AG08396 (cell line): Measurements from ENCODE around the gene DISP2.

ENCODE experiments used
- DNase-seq: peaks from one replicate; pipeline ENCODE4 v3.0.0; 2012; ENCODE audit warnings: low spot score, mixed read lengths

Gene DISP2

DNA sequence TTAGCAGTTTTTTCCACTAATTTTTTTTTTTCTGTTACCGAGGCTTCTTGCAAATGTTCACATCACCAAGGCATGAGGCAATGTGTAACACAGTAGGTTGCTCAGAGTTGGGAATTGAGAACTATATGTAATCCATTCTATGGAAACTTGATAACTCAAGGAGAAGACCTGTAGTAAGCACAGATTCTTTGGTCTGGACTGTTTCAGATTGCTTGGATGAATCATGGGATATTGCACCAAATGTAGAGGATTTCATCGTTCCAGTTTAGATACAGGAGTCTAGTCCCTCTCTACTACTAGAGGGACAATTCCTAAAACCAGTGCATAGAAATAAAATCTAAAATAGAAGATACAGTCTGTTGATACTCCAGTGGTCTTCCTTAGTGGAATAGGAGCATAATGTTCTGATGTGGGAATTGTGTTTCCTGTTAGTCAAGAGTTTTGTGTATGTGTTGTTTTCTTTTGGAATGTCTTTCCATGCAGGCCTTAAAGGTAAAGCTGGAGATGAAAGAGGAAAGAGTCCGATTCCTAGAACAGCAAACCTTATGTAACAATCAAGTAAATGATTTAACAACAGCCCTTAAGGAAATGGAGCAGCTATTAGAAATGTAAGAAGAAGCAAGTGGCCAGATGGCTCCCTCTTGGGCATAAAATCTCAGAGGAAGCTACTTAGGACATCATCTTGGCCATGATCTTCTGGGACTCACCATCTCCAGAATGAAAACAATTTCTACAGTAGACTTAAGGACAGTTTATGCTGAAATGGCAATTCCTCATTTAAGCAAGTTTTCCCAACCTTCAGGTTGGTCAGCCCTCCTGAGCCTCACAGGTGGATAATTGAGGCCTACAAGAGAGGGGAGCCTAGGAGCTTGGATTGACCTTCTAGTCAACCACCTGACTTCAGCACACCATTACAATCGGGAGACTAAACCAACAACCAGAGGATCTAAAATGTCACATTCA, 35.2 kb downstream of the DISP2 start:
- no peak for DNase-seq

DNA sequence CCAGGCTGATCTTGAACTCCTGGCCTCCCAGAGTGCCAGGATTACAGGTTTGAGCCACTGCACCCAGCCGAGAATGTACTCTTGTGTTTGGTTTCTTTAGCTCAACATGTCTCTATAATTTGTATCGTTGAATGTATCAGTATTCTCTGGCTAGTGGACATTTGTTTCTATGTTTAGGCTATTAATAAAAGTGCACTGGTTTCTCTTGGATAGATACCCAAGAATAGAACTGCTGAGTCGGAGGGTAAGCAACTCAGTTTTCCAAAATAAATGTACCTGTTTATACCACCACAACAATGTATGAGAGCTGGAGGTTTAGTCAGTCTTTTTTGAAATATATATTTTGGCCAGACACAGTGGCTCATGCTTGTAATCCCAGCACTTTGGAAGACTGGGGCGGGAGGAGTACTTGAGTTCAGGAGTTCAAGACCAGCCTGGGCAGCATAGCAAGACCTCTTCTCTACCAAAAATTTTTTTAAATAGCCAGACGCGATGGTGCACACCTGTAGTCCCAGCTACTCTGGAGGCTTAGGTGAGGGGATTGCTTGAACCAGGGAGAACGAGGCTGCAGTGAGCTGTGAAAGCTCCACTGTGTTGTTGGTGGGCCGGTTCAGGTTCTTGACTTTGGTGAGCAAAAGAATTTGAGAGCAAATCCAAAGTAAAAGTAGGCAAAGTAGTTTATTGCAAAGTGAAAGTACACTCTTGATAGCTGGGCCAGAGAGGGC, 39.8 kb downstream of the DISP2 start:
- DNase-seq: no peak

DNA sequence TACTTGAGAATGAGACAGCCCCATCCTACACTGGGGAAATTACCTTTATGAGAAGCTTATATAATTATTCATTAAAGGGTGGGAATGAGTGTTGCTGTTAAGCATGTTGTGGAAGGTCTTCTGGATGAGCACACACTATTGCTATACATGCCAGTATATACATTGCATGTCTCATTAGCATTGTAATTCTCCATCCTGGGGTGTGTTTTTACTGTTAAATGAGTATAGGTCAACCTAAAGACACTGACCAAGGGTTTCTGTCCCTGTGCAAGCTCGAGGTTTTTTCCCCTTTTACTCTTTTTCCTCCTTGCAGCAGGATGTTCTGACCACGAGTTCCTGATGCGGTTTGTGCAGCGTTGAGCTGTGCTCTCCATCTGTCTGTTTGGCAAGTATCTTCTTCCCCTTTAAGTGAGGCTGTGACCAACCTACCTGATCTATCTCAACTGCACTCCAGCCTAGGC, 40.4 kb downstream of the DISP2 start:
- DNase-seq: no peak

DNA sequence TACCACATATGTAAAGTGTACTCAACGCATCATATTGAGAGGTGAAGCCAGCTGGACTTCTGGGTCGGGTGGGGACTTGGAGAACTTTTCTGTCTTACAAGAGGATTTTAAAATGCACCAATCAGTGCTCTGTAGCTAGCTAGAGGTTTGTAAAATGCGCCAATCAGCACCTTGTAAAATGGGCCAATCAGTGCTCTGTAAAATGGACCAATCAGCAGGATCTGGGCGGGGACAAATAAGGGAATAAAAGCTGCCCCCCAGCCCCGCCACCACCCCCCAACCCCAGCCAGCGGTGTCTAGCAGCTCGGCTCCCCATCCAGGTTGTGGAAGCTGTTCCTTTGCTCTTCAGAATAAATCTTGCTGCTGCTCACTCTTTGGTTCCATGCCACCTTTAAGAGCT, 41.4 kb downstream of the DISP2 start:
- no peak for DNase-seq

DNA sequence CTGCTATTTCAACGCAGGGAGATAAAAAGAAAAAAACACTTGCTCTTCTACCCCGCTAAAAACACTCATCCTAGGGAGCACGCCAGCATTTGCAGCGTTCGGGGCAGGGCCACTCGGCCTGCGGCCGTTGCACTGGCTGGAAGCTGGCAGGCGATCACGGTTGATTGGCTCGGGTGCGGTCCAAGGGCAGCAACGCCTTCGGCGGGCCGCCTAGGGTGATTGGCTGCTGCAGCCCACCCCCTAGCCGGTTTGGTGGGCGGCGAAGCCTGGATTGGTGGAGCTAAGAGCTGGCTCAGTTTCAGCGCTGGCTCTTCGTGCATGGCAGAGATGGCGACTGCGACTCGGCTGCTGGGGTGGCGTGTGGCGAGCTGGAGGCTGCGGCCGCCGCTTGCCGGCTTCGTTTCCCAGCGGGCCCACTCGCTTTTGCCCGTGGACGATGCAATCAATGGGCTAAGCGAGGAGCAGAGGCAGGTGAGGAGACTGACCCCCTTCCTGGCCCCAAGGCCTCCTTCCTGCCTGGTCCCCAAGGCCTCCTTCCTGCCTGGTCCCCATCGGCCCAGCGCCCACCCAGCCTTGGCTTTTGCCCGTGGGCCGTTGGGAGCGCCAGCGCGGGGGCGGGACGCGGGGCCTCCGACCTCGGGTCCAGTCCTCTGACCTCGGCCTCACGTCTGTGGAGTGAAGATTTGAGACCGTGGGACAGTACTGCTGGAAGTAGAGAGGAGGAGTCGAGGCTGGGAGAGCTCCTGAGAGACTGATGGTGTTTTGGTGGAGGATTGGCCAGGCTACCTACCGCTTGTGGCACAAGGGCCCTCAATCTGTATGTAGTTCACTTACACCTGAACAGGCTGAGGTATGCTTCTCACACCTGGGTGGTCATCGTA, 47.7 kb downstream of the DISP2 start, which contains the start of gene IVD:
Gene IVD (plus strand): TSS at position 295 of the 881 bp plus-strand sequence. CDS start 33 bp downstream, at position 328.
- DNase-seq: peak; percentile 100

DNA sequence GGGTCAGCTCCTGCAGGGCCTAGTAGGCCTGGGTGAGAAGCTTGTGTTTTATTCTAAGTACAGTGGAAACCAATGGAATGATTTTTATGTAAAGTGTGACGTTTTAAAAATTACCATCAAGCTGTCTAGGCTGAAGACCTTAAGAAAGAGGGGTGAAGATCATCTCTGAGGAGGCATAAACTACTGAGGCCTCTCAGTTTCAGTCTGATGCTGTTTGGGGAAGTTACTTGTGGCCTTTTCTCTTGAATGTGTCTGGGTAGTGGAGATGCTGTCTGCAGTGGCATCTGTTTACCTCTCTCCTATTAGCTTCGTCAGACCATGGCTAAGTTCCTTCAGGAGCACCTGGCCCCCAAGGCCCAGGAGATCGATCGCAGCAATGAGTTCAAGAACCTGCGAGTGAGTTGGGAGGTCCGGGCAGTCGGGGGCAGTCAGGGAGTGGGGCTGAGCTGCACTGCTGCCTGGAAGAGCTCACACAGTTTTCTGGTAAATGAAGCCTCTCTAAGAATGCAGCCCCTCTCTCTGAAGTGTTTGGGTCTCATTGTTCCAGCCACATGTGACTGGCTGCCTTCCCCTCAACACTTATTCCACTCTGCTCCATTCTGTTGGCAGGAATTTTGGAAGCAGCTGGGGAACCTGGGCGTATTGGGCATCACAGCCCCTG, 49.4 kb downstream of the DISP2 start:
- DNase-seq: no peak

DNA sequence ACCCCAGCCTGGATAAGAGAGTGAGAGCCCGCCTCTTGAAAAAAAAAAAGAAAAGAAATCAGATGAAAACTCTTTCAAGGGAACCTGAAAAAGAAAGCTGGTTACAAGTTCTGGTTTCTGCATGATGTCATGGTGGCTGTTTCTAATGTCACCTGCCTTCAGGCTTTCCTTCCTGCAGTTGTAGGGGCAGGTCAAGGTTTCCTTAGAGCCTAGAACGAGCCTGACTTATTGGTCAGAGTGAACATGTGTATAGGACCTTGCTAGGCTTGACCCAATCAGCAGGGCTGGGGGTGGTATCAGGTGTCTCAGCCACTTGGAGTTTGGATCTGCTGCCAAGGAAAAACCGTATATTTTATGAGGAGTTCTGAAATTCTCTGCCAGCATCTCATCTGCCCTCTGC, 51.3 kb downstream of the DISP2 start:
- DNase-seq: no peak

DNA sequence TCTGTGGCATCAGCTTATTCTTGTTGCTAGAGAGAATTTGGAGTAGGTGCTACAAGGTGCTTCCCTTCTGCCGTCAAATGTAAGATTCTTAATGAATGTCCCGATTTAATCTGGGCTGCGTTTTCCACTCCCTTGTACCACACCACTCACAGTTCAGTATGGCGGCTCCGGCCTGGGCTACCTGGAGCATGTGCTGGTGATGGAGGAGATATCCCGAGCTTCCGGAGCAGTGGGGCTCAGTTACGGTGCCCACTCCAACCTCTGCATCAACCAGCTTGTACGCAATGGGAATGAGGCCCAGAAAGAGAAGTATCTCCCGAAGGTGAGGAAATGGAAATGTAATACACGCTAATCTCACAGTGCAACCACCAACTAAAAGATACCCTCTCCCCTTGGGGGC, 52.5 kb downstream of the DISP2 start:
- no peak for DNase-seq

DNA sequence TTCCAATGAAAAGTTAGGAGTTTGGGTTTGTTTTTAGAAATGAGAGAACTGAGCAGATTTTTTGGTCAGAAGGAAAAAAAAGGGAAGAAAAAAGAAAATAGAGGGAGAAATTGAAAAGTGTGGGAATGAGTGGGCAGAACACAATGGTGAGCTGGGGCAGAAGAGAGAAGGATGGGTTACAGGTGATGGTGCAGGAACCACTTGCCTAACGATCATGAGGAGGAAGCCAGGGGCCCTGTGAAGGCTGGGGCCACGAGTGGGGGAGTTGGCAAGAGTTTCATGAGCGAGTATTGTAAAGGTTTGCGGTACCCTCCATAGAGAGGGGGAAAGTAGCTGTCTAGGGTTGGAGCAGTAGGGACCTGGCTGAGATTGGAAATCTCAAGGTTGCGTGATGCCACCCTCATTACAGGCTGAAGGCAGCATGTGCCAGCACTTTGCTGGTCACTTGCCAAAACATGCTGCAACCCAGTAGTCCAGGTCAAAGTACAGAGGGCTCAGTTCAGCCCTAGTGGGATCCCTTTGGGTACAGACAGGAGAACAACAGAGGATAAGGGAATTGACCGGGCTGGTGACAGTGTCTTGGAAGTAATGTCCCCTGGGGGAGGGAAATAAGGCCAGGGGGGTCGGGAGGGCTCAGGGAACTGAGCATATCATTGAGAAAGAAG, 54.2 kb downstream of the DISP2 start:
- DNase-seq: no peak

DNA sequence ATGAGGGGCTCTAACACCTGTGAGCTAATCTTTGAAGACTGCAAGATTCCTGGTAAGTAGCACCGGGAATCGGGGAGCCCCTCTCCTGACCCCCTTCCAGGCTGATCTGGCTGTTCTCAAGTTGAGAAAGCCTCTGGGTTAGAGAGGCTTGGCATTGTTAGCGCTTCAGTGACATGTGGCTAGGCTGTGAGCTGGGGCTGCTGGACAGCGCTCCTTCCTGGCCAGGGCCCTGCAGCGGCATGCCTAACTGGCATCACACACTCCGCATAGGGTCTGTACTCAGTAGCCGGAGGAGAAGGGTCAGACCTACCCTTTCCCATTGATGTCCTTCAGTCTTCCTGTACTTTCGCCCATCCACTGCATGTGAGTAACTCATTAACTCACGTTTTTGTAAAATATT, 55.0 kb downstream of the DISP2 start:
- DNase-seq: no peak

DNA sequence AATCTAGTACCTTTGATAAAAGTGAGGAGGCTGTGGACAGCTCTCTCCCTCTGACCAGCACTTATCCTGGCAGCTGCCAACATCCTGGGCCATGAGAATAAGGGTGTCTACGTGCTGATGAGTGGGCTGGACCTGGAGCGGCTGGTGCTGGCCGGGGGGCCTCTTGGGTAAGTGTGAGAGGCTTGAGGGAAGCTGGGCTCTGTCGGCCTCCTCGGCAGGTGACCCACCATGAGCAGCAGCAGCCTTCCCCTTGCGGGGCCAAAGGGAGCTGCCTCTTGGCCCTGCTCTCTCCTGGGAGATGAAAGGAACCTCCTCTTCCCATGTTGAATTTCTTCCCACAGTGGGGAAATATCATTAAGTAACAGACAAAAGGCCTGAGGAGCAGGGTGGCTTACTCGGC, 56.8 kb downstream of the DISP2 start:
- DNase-seq: no peak

DNA sequence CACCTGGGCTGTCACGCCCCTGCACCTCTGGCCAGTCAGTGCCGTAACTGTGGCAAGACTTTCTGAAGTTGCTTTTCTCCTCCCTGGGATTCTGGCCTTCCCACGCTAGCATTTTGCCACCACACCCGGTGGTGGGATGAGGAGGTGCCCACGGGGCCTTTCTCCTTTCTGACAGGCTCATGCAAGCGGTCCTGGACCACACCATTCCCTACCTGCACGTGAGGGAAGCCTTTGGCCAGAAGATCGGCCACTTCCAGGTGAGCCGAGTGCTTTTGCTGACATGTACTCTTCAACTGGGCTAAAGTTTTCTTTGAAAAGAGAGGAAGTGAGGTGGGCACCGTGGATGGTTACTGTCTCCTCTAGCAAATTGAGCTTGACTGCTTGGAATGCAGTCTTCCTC, 57.2 kb downstream of the DISP2 start:
- no peak for DNase-seq

DNA sequence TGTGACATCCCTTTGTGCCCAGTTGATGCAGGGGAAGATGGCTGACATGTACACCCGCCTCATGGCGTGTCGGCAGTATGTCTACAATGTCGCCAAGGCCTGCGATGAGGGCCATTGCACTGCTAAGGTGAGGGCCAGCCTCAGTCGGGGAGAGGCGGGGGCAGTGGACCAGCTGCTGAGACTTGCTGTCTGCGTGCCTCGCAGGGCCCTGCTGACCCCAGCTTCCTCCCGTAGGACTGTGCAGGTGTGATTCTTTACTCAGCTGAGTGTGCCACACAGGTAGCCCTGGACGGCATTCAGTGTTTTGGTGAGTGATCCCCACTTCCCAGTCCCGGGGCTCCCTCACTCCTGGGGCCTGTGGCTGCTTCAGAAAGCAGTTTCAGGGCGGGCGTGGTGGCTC, 58.0 kb downstream of the DISP2 start:
- no peak for DNase-seq

DNA sequence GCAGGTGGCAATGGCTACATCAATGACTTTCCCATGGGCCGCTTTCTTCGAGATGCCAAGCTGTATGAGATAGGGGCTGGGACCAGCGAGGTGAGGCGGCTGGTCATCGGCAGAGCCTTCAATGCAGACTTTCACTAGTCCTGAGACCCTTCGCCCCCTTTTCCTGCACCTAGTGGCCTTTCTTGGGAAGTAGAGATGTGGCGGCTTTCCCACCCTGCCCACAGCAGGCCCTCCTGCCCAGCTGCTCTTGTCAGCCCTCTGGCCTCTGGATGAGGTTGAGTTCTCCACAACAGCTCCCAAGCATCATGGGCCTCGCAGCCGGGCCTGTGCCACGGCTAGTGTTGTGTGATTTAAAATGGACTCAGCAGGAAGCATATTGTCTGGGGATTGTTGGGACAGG, 60.1 kb downstream of the DISP2 start:
- DNase-seq: no peak

DNA sequence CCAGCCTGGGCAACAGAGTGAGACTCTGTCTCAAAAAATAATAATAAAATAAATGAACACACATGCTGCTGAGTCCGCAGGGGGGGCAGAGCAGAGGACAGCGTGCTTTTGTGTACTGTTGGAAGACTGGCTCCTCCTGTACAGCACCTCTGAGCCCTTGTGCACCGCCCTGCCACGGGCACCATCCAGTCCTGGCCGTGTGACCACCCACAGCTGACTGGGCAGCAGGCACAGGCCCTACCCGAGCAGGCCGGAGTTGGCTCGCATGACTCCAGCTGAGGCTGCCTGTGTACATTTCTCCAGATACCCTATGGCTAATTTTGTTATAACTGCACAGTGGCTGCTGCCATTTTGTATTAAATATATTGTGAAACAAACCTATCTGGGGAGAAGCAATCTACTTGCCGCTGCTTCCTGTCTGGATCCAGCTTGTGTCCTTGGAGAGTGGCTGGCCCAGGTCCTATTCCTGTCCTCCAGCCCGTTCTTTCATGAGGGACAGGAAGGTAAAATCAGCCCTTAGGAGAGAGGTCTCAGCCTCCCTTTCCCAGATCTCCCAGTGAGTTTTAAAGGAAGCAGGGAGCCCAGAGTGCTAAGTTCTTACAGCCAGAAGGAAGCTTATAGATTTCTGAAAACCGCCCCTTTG, 62.2 kb downstream of the DISP2 start:
- DNase-seq: no peak

DNA sequence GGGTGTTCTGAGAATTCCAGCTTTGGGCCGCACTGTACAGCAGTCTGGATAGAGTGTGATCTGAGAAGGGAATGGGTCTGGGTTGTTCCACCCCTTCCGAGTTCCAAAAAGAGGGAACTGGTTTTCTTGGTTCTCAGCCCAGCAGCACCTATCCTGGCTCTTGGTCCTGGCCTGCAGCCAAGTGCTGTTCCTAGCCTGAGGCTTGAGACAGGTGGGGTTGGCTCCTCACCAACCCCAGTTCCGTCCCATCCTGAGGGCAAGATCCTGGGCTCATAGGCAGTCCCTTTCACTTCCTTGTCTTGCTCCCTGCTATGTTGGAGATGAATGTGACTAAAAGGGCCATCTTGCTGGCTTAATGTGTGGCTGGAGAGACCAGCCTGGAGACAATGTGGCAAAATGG, 62.8 kb downstream of the DISP2 start:
- DNase-seq: no peak

DNA sequence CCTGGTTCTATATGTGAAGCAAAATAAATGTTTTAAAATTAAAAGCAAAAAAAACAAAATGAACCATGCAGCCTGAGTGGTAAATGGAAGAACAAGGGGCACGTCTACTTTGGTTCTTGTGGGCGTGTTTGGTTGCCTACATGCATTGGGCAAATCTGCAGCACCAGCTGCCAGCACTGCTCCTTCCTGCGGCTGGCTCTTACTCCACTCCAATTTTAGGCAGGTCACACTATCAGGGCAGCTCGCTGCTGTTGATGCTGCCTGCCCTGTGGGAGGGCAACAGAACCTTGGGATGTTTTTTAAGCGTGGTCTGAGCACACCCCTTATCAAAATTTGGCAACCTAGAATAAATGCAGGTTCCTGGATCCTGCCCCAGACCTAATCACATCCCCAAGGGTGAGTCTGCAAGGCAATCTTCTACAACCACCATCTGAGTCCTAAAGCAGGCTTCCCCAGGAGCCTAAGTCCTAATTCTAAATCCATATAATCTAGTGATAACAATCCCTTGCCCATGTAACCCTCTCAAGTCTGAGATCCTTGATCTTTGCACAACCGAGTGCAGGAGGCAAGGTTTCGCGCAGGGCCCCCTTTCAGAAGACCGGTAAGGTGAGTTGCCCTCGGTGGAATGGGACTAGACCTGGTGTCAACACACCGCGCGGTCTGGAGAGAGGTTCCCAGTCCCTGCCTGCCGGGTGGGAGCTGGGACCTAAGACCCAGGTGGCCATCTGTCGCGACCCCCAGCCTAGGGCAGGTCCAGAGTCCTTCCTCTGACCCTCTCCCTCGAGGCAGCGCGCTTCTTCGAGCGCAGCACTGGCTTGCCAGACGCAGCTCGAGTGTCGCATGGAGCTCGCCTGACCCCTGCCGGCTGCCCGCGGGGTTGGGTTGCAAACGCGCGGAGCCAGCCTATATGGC, 63.5 kb downstream of the DISP2 start:
- DNase-seq: peak; percentile 88

DNA sequence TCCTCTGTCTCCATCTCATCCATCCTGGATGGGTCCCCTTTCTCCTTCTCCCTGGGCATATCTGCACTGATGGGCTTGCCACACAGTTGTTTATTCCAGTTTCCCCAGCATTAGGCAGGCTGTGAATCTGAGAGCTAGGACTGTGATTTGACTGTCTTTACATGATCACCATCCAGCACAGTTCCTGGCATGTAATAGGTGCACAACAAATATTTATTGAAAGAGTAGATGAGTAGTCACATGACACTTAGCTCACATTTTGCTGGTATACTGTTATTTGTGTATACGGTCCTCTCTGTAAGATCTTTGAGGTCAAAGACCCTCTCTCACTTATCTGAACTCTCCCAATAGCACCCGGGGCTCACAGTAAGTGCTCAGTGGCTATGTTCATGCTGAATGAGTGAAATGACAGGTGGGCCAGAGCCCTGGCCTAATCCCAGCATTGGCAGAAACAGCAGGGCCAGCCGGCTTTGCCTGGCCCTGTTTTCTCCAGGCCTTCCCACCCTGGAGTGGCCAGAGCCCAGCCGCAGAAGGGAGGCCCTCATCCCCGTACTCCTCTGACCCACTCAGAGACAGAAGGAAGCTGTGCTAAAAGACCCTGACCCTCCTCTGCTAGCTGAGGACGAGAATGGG, 66.6 kb downstream of the DISP2 start:
- no peak for DNase-seq

DNA sequence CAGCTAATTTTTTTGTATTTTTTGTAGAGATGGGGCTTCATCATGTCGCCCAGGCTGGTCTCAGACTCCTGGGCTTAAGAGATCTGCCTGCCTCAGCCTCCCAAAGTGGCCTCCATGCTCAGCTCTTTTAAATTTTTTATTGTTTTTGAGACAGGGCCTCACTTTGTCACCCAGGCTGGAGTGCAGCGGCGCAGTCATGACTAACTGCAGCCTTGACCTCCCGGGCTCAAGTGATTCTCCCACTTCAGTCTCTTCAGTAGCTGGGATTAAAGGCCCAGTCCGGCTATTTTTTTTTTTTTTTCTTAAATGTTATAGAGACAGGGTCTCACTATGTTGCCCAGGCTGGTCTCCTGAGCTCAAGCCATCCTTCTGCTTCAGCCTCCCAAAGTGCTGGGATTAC, 67.7 kb downstream of the DISP2 start:
- DNase-seq: no peak
